Activated CD8-positive, alpha-beta T cell treated with anti-CD3 and anti-CD28 coated beads for 36 hours (primary cell): Measurements from ENCODE around the gene SMOC1. TPM values are rescaled to one million over a fixed set of nuclear protein-coding genes. Genes with fewer than 3 reads are reported as not detected.

Source experiments
- ATAC-seq: fragments of 200-7000 bp; cut with Tn5 transposase; one replicate; pipeline ENCODE4 v1.10.0; 2021; ENCODE audit warnings: mild to moderate bottlenecking, moderate library complexity
- CTCF ChIA-PET: fragments of 350-600 bp; sonication (Branson Sonifier 250); formaldehyde crosslinking; loops from one replicate; lab custom pipeline; 2021; ENCODE audit warnings: antibody characterized with exemption; lab: Charles Lee
- POLR2A ChIA-PET: fragments of 350-600 bp; sonication (Branson Sonifier 250); formaldehyde crosslinking; loops from one replicate; lab custom pipeline; 2021; ENCODE audit warnings: antibody characterized with exemption; lab: Charles Lee
- DNase-seq: peaks from one replicate; pipeline ENCODE4 v3.0.0-alpha.2; 2020
- H3K27ac Mint-ChIP-seq: one replicate; pipeline ENCODE4 v1.8.0; 2021; ENCODE audit warnings: mild to moderate bottlenecking, mixed read lengths
- H3K27me3 Mint-ChIP-seq: one replicate; pipeline ENCODE4 v1.8.0; 2021; ENCODE audit warnings: mixed read lengths
- H3K36me3 Mint-ChIP-seq: one replicate; pipeline ENCODE4 v1.8.0; 2021; ENCODE audit warnings: low read depth, mixed read lengths
- H3K4me1 Mint-ChIP-seq: one replicate; pipeline ENCODE4 v1.8.0; 2021; ENCODE audit warnings: low read depth, mixed read lengths
- H3K4me3 Mint-ChIP-seq: one replicate; pipeline ENCODE4 v1.8.0; 2021; ENCODE audit warnings: mild to moderate bottlenecking, moderate library complexity, mixed read lengths
- H3K9me3 Mint-ChIP-seq: one replicate; pipeline ENCODE4 v1.8.0; 2021; ENCODE audit warnings: mixed read lengths
- CTCF ChIP-seq: fragments of 200-600 bp; IDR thresholded peaks from one replicate; pipeline ENCODE4 v1.8.0; 2022; ENCODE audit warnings: antibody characterized with exemption, mild to moderate bottlenecking
- intact Hi-C: fragments of 100-400 bp; cut with micrococcal nuclease; formaldehyde crosslinking; loops from one replicate; pipeline ENCODE4 v1.10.0; 2022
- total RNA-seq, 2 experiments: library from RNA; stranded (reverse); gene quantifications; one replicate each; pipeline ENCODE4 v1.2.3, GENCODE V29; 2021

Gene SMOC1
- total RNA-seq, 2 experiments from 2014 or later = not detected

GRCh38 chr14:69980457-69981425, 101.5 kb downstream of the SMOC1 start:
- no peak for TF ChIP-seq CTCF
- H3K27me3 Mint-ChIP-seq = peaks cover 17% of the 10 kb centered on the region
- ATAC-seq (no peak), DNase-seq (no peak)
- ChIA-PET CTCF (no interaction called here), POLR2A (interaction anchor here (1.5 kb wide), 1 partner anchor 13 kb away, joined by 4 read pairs; no protein-coding TSS in a partner anchor)
- H3K4me1 Mint-ChIP-seq = no peaks in the 10 kb centered on the region
- no peak overlapping the region for H3K27ac Mint-ChIP-seq
- intact Hi-C loops = no loop called here
- no peak overlapping the region for H3K4me3 Mint-ChIP-seq
- no peaks in the 10 kb centered on the region for H3K9me3 Mint-ChIP-seq
- no peaks in the 10 kb centered on the region for H3K36me3 Mint-ChIP-seq

GRCh38 chr14:69982220-69982839, 103.1 kb downstream of the SMOC1 start:
- Mint-ChIP-seq H3K4me1 (no peaks in the 10 kb centered on the region), H3K9me3 (no peaks in the 10 kb centered on the region), H3K36me3 (no peaks in the 10 kb centered on the region), H3K27me3 (peaks cover 14% of the 10 kb centered on the region), H3K4me3 (no peak overlapping the region), H3K27ac (no peak overlapping the region)
- no peak for DNase-seq
- ChIA-PET POLR2A (interaction anchor here (1.1 to 1.5 kb wide), 2 partner anchors 10 to 11 kb away, joined by 3 to 4 read pairs; no protein-coding TSS in a partner anchor), CTCF (no interaction called here)
- intact Hi-C loops = no loop called here
- no peak for TF ChIP-seq CTCF
- ATAC-seq = no peak

- Mint-ChIP-seq H3K27ac (no peak overlapping the region), H3K4me1 (no peaks in the 10 kb centered on the region), H3K27me3 (peaks cover 14% of the 10 kb centered on the region), H3K4me3 (no peak overlapping the region), H3K36me3 (no peaks in the 10 kb centered on the region), H3K9me3 (no peaks in the 10 kb centered on the region)
- ATAC-seq = no peak
- intact Hi-C loops = no loop called here
- CTCF ChIA-PET = interaction anchor here (0.6 to 1.2 kb wide), 2 partner anchors 30 to 105 kb away, joined by 3 to 4 read pairs; no protein-coding TSS in a partner anchor
- no peak for DNase-seq
- no peak for TF ChIP-seq CTCF
- POLR2A ChIA-PET = interaction anchor here (1.1 kb wide), 1 partner anchor 9 kb away, joined by 3 read pairs; no protein-coding TSS in a partner anchor
Measured at GRCh38 chr14:69982886-69983285, 103.7 kb downstream of the SMOC1 start.

DNA sequence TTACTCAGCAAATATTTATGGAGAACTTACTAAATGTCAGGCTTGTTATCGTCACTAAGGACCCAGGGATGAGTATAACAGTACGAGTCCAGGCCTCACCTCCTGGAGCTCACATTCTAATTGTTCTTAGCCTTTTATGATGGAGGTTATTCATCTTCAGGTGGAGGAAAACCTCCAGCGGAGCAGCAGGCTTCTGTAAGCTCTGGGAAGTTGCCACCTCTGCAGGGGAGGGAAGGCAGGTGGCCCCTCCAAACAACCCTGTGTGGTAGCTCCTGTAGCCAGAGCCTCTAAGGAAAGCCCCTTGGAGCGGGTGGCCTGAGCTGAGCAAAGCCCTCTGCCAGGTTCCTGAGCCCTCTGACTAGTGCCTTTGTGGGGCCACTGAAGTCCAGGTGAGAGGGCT, 104.1 kb downstream of the SMOC1 start:
- no peaks in the 10 kb centered on the region for H3K36me3 Mint-ChIP-seq
- no peaks in the 10 kb centered on the region for H3K9me3 Mint-ChIP-seq
- ATAC-seq = no peak
- ChIA-PET CTCF (interaction anchor here (0.6 to 1.2 kb wide), 4 partner anchors 30 to 165 kb away, joined by 3 to 6 read pairs (median 4); no protein-coding TSS in a partner anchor), POLR2A (no interaction called here)
- no peaks in the 10 kb centered on the region for H3K4me1 Mint-ChIP-seq
- no peak overlapping the region for H3K27ac Mint-ChIP-seq
- DNase-seq = no peak
- no peak for TF ChIP-seq CTCF
- intact Hi-C loops = no loop called here
- peaks cover 14% of the 10 kb centered on the region for H3K27me3 Mint-ChIP-seq
- H3K4me3 Mint-ChIP-seq = no peak overlapping the region
